GM12891 (cell line): Measurements from ENCODE around the gene HAUS7. TPM values are rescaled to one million over a fixed set of nuclear protein-coding genes. Genes with fewer than 3 reads are reported as not detected.
A peak's percentile ranks its signal among the peaks of the same experiment; 100 is the strongest.

Experiments
- DNase-seq: peaks from one replicate; pipeline ENCODE4 v3.0.0; 2011; ENCODE audit warnings: low spot score; ENCODE audit not compliant: insufficient read length
- FAIRE-seq: peaks from 2 replicates; lab custom pipeline; 2011; peaks lifted over from hg19 to GRCh38; lab: Jason Lieb, UNC
- PAX5 ChIP-seq: IDR thresholded peaks from 2 replicates; pipeline ENCODE4 v1.6.1; 2011; ENCODE audit warnings: low read length, moderate library complexity, mild to moderate bottlenecking; ENCODE audit not compliant: insufficient read depth, severe bottlenecking
- POLR2A ChIP-seq: IDR thresholded peaks from 2 replicates; pipeline ENCODE4 v1.6.1; 2011; ENCODE audit warnings: low read depth, low read length, control low read depth
- POLR2AphosphoS5 ChIP-seq: IDR thresholded peaks from 2 replicates; pipeline ENCODE4 v1.6.1; 2011; ENCODE audit warnings: low read depth, low read length, control low read depth
- POU2F2 ChIP-seq: IDR thresholded peaks from 2 replicates; pipeline ENCODE4 v1.6.1; 2011; ENCODE audit warnings: low read depth, mild to moderate bottlenecking, control low read depth, low read length, moderate library complexity
- SPI1 ChIP-seq: IDR thresholded peaks from 2 replicates; pipeline ENCODE4 v1.6.1; 2011; ENCODE audit warnings: low read depth, low read length, control low read depth
- TAF1 ChIP-seq: IDR thresholded peaks from 2 replicates; pipeline ENCODE4 v1.6.1; 2011; ENCODE audit warnings: low read depth, low read length, control low read depth
- polyA plus RNA-seq: library from polyadenylated mRNA; unstranded; fragments of >200 nt; gene quantifications from one replicate; pipeline ENCODE4 v1.2.1, GENCODE V29; 2012; ENCODE audit warnings: low read depth, missing spikeins, inconsistent platforms; ENCODE audit not compliant: missing spikeins

The HAUS7 gene
- polyA plus RNA-seq: 25.2 TPM

GRCh38 chrX:153470411-153471363 lies at the start of gene HAUS7:
HAUS7 (minus strand) TSS chrX:153470576; CDS start chrX:153470557, 19 bp downstream.
- peak; percentile 98 for FAIRE-seq
- TF ChIP-seq POLR2AphosphoS5 (no peak), POU2F2 (no peak), PAX5 (no peak), SPI1 (no peak), TAF1 (no peak), POLR2A (no peak)
- peak; percentile 86 for DNase-seq

GRCh38 chrX:153519569-153520286 lies 49.4 kb upstream of the HAUS7 start:
- no peak for FAIRE-seq
- TF ChIP-seq SPI1 (no peak), TAF1 (no peak), POU2F2 (no peak), PAX5 (no peak), POLR2AphosphoS5 (no peak), POLR2A (no peak)
- no peak for DNase-seq

GRCh38 chrX:153517946-153518834 lies 47.8 kb upstream of the HAUS7 start:
- DNase-seq: no peak
- no peak for TF ChIP-seq TAF1
- no peak for FAIRE-seq

- FAIRE-seq (no peak), DNase-seq (no peak)
- TF ChIP-seq POLR2A (no peak), PAX5 (no peak), TAF1 (no peak), POU2F2 (no peak), SPI1 (no peak)
These were observed 47.0 kb upstream of the HAUS7 start, which contains the start of gene ATP2B3 for GRCh38 chrX:153517423-153517822. ATP2B3 (plus strand) TSS chrX:153517642; CDS start chrX:153536248, 18,606 bp downstream.

- DNase-seq: no peak
- no peak for TF ChIP-seq SPI1
- no peak for TF ChIP-seq POLR2AphosphoS5
- TF ChIP-seq POLR2A: no peak
- no peak for TF ChIP-seq POU2F2
- no peak for TF ChIP-seq PAX5
- FAIRE-seq: peak; percentile 76
These were observed 45.7 kb upstream of the HAUS7 start for GRCh38 chrX:153516073-153516472.

GRCh38 chrX:153515435-153515834 lies 45.1 kb upstream of the HAUS7 start:
- no peak for DNase-seq
- TF ChIP-seq POLR2A (no peak), POU2F2 (no peak), SPI1 (no peak), TAF1 (no peak)
- FAIRE-seq: no peak

- TF ChIP-seq SPI1: no peak
- no peak for TF ChIP-seq POLR2A
- no peak for TF ChIP-seq TAF1
- TF ChIP-seq POU2F2: no peak
- TF ChIP-seq PAX5: no peak
- TF ChIP-seq POLR2AphosphoS5: no peak
- DNase-seq (no peak), FAIRE-seq (no peak)
These were observed 43.9 kb upstream of the HAUS7 start for GRCh38 chrX:153514259-153514658.

GRCh38 chrX:153513265-153513664 lies 42.9 kb upstream of the HAUS7 start:
- TF ChIP-seq TAF1 (no peak), POLR2AphosphoS5 (no peak), SPI1 (no peak), POLR2A (no peak), PAX5 (no peak), POU2F2 (no peak)
- DNase-seq: no peak
- no peak for FAIRE-seq

GRCh38 chrX:153512501-153512893 lies 42.1 kb upstream of the HAUS7 start:
- FAIRE-seq: peak; percentile 89
- no peak for DNase-seq
- no peak for TF ChIP-seq POU2F2
- no peak for TF ChIP-seq TAF1
- TF ChIP-seq POLR2AphosphoS5: no peak
- no peak for TF ChIP-seq POLR2A
- TF ChIP-seq PAX5: no peak
